HG03139 (cell line): ENCODE measurements around the gene HEBP1.

Experiments
- ATAC-seq: cut with Tn5 transposase; IDR thresholded peaks from one replicate; pipeline ENCODE4 v1.9.1; 2021; ENCODE audit not compliant: unreplicated experiment

The HEBP1 gene

DNA sequence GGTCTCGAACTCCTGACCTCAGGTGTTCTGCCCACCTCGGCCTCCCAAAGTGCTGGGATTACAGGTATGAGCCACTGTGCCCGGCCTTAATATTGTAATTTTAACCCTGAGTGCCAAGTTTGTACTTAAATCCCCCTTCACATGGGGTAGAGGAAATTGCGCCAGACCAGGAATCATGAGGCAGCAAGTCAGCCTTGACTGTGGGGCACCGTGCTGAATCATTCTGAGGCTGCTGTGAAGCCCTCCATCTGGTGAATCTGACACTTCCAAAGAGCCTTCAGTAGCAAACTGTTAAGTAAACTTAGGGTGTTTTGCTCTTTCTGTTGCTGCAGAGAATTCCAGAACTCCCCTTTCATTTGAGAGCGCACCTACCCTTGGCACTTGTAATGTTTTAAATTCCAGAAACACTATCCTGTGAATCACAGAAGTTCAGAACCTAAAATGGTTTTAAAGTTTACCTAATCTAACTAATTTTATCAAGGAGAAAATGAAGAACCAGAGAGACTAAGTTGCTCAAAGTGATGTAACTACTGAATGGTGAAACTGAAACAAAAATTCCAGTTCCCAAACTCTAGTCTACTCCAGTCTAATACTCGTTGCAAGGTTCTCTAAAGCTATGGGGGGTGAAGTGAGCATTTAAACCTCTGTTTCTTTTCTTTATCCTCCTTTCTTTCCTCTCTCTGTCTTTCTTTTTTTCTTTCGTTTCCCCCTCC, 7.5 kb downstream of the HEBP1 start:
- no peak for ATAC-seq

DNA sequence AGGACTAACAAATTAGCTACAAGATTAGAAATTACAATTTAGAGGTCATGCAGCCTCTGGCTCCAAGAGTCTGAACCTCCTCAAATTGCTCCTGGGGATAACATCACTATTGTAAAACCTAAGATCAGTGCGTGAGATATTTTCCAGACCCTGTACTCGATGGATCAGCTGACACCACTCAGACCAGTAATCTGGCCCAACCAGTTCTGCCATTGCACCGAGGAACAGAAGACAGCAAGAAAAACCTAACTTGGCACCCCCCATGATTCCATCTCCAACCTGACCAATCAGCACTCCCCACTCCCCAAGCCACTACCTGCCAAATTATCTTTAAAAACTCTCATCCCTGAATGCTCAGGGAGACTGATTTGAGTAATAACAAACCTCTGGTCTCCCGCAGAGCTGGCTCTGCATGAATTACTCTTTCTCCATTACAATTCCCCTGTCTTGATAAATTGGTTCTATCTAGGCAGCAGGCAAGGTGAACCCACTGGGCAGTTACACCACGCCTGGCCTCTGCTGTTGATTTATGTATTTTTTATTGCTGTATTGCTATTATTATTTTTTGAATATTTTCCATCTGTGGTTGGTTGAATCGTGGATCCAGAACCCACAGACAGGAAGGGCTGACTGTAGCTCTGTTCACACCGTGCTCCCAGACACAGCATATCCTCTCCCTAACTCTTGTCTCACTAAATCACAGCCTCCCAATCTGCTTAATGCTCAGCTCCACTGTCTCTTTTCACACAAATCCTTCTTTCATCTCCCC, 9.2 kb downstream of the HEBP1 start:
- ATAC-seq, result no peak

DNA sequence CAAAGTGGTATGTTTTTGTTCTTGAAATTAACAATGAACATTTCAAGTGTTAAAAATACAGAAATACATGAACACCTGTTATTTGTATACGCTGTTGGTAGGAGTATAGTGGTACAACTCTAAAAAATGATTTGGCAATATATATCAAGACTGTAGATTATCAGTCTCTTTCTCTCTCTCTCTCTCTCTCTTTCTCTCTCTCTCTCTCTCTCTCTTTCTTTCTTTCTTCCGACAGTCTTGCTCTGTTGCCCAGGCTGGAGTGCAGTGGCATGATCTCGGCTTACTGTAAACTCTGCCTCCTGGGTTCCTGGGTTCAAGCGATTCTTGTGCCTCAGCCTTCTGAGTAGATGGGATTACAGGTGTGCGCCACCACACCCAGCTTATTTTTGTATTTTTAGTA, 12.6 kb downstream of the HEBP1 start:
- no peak for ATAC-seq

DNA sequence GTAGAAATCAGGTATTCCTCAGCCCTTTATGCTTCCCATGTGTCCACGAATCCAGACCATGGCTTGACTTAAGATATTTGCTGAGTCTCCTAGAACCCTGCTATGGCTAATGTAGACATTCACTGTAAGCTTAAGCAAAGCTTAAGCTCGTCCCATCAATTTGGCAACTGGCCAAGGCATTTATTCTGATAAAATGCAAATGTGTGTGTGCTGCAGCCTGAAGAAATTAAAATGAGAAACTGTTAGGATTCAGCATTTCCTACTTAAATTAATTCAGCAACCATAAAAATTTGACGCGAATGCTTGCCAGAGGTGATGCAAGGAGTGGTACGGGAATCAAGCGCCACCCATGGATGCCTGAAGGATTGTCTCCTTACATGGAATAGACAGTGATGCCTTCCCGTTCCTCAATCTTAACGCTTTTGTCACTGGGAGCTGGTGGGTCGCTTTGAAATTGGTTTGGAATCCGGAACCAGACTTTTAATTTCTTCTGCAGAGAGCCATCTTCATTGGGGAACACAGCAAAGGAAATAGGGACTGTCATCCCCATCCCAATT, 13.2 kb downstream of the HEBP1 start:
- no peak for ATAC-seq

DNA sequence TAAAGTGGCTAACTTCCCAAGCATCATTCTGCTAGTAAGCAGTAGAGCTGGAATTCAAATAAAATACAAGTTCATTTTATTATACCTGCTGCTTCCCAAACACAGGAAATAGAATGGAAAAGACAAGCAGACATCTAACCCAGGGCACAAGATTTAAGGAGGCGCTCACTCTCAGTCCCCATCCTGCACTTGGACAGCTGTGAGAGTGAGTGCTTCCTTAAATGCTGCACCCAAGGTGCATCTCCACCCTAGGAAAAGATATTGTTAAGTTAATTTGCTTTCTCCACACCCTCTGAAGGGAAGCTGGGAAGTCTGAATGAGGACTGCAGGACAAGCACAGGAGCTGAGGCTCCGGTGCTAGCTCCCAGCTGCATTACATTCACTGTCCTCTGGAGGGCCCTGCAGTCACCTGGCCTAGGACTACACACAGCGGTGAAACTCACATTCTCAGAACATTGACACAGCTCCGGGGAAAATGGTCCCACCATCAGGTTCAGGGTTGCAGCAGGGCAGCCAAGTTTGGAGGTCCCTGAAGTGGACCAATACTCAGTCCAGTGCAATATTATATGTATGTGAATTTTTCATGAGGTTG, 14.2 kb downstream of the HEBP1 start:
- ATAC-seq, result no peak

DNA sequence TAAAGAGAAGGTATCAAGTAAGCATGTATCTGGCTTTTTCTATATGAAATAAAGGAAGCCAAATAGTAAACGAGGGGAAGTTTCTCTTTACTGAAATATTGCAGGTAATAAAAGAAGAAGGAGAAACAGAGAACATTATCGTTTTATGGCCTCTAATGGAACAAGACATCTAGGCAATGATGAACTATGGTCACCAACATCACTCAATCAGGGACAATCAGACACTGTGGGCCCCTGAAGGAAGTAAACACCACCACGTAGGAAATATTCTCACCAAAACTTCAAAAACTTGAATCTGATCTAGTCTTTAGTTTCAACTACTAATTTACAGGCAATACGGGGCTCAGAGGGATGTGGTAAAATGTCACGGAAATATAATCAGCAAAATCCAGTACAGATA, 15.9 kb downstream of the HEBP1 start:
- ATAC-seq, result no peak

DNA sequence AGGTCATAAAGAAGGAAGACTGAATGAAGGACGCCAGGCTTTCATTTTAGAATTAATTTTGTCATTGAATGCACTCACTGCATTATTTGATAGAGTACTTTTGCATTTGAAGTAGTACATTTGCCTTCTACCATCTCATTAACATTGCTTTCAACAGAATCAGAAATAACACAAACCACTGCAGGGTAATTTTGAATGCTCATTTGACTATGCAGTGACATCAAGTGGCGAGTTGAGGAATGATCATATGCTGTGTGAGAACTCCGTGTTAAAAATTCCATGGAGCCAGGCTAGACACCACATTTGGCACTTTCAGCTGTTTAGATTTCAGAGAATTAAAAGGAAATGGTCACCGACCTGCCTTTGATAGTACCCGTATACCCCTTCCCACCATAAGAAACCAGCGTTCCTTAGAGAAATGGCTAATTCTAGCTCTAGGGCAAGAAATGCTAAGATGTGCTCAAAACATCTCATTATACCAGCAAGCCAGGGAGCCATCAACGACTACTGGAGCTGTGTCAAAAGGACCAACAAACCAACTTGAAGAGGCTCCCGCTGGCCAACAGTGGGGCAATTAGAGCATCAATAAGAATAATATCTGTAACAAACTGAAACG, 16.5 kb downstream of the HEBP1 start:
- no peak for ATAC-seq

DNA sequence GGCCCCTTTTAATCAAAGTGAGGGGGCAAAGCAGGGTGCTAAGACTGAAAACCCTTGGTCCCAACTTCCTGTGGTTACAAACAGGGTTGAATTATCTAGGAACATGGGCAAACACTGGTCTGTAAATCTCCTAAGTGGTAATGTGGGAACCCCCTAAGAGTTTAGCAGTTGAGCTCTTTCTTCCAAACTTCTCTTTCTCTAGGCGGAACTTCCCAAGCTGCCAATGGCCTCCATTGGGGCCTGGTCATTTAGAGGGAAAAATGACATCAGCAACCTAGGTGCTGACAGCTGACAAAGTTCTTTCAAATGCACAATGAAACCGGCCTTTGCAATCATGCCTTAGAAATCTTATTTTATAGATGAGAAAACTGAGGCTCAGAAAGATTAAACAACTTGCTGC, 17.7 kb downstream of the HEBP1 start:
- ATAC-seq, result no peak

DNA sequence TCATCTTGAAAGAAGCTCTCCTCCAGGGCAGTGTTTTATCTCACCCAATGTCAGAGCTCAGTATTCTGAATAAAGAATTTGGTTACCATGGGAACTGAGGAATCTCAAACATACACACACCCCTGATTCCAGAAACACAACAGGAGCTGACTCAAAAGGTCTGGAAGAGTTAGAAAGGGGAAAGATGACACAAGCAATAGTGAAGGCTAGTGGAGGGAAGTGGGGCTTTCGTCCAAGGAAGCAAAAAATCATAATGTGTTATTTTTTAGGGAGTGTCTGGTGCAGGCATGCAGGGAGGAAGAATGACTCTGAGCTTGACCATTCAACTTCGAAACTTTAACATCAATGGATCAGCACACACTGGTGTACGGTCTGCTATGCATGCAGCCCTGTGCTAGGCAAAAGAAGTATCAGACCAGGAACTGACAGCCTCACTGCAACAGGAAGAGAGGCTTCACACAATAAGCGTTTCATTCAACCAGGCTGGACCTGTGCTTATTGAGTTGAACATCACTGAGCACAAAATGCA, 20.3 kb downstream of the HEBP1 start:
- ATAC-seq, result no peak

DNA sequence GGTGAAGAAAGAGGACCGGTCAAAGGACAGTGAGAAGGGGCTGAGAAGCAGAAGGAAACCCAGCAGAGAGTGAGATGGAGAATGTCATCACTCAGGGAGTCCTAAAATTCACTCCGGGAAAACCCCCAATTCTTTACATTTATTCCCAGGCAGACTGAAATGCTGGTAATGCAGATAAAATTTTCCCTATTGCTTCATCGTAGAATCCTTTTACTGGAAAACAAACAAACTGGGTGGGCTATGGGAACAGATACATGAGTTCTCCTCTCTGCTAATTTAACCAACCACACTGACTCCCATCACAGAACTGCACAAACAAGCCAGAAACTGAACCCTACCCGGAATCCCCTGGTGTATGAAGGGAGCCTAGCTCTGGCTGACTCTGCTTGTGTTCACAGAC, 20.9 kb downstream of the HEBP1 start:
- no peak for ATAC-seq

DNA sequence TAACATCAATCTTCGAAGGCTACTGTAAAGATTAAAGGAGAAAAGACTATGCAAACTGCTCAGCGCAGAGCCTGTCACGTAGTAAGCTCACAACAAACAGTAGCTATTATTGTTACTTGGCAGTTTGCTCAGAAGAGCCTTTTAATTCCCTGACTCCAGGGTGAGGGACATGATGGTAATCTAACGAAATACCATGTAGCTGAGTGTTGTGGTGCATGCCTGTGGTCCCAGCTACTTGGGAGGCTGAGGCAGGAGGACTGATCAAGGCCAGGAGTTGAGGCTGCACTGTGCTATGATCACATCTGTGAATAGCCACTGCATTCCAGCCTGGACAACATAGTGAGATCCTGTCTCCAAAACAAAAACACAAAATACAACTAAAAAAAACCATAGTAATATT, 22.8 kb downstream of the HEBP1 start:
- ATAC-seq, result no peak

DNA sequence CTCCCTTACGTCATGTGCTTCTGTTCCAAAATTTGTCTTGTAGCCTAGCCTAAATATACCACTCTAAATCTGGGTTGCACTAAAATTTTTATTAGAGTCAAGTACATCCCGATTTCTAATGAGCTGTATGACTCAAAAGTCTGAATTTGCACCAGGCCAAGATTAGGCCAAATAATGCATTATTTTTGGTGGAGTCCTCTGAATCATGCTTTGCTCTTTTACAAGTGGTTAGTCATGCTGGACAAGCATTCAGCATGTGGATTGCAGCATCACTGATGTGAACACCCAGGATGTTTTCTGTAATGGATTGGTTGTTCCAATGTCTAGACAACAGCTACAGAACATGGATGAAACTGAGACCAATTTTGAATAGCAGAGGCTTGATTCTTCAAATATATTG, 23.7 kb downstream of the HEBP1 start:
- ATAC-seq, result no peak

DNA sequence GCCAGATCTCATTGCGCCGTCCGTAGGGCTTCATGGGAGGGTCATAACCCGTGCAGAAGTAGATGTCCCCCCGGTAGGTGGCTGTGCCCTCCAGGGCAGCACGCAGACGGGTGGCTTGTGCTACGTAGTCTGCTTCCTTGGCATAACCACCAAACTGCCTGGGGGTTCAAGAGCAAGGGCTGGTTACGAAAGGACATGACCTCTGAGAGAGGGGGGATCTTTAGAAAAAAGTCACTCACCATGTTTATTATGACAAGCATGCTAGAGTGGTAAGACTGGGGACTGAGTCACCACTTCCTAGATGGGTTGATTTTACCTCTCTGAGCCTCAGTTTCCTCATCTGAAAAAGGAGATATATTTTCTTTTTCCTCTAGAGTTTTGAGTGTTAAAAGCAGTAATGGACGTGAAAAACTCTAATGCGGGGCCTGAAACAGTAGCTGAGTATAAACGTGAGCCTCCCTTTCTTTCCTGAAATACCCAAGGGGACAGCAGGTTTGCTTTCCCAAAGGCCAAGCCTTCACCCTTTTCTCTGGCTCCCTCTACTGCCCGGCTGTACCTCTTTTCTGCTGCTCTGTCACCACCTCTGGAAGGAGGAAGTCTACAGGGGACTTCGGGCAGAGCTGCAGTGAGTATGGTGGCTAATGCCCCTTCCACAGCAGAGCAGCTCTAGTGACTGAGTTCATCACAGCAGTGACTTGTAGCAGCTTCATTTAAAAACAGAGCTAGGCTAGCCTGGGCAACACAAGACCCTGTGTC, 24.6 kb downstream of the HEBP1 start:
- ATAC-seq, result no peak

DNA sequence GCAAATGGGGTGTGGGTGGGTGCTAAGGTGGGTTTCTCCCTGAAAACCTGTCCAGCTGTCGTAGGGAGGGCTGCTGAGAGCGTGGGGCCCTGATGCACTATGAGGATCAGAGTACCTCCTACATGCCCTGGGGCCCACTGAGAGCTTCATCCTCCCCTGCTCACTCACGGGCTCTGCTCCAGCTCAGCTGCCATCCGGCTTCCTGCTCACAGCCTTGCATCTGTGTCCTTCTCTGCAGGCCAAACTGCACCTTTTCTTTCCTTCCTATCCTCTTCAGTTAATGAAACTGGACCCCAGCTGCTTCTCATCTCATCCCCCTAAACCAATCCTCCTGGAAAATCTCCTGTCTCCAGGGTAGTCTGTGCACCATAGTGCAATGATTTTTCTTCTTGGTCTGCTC, 25.9 kb downstream of the HEBP1 start:
- ATAC-seq, result no peak

DNA sequence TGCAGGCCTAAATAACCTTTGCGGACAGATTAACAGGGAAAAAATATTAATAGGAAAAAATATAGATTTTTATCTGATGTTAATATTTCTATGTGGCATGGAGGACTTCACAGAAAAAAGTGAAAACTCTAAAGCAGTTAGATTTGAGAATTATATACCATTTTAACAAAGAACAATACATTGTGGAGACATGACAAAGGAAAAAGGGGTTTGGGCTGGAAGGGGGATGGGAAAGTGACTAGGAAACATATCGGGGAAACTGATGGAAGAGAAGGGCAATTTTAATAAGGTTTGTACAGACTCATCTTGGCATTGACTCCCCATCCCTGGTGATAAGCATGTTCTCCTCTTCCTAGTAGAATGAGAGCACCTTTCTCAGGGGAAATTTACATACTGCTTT, 27.0 kb downstream of the HEBP1 start:
- ATAC-seq, result no peak

DNA sequence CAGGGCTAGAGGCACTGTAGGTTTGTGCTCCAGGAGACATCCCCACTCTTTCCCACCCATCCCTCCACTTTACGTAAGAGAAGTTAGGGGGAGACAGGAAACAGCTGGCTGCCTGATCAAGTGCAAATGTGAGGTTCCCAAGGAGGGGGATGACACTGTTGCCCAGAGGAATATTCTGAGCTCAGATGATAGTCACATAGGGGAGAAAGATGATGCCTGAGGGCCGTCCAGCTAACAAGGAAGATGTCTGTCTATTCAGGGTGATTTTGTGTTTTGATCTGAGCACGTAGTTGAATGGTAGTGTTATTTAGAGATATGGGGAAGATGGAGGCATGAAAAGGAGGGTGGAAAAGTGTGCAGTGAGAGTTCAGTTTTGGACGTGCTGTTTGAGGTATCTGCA, 34.2 kb downstream of the HEBP1 start:
- no peak for ATAC-seq

DNA sequence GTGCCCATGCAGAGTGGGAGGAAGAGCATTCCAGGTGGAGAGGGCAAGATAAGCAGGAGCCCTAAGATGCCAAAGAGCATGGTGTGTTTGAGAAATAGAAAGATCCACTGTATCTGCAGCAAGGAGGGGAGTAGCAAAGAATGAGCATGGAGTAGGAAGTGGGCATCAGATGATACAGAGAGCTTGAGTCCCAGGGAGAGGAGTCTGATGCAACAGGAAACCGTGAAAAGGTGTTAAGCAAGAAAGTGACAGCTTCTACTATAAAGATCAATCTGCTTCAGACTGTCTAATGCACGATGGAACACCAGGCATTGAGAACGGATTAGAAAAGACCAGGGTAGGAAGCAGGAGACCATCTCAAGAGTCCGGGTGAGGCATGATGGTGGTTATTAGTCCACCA, 35.8 kb downstream of the HEBP1 start:
- no peak for ATAC-seq

DNA sequence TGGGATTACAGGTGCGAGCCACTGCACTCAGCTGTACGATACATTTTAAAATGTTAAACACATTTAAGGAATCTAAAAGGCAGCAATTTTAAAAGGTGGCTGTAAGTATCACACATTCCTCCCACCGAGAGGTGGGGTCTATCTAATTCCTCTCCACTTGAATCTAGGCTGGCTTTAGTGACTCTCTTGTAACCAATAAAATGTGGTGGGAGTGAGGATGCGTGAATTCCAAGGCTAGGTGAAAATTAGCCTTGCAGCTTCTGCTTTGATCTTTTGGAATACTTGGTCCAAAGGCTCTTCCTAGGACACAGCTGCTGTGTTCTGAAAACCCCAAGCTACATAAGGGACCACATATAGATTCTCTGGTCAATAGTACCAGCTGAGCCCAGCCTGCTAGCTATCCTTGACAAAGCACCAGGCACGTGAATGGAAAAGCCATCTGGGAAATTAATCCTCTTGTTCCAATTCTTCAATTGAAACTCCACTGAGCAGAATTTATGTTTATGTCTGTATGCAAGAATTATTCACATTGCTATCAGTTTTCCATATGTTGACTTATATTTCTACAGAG, 39.3 kb downstream of the HEBP1 start:
- ATAC-seq, result no peak

DNA sequence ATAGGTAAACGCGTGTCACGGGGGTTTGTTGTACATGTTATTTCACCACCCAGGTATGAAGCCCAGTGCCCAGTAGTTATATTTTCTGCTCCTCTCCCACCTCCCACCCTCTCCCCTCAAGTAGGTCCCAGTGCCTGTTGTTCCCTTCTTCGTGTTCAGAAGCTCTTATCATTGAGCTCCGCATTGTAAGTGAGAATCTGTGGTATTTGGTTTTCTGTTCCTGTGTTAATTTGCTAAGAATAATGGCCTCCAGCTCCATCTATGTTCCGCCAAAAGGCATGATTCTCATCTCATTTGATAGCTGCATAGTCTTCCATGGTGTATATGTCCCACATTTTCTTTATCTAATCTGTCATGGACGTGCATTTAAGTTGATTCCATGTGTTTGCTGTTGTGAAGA, 41.2 kb downstream of the HEBP1 start:
- no peak for ATAC-seq

DNA sequence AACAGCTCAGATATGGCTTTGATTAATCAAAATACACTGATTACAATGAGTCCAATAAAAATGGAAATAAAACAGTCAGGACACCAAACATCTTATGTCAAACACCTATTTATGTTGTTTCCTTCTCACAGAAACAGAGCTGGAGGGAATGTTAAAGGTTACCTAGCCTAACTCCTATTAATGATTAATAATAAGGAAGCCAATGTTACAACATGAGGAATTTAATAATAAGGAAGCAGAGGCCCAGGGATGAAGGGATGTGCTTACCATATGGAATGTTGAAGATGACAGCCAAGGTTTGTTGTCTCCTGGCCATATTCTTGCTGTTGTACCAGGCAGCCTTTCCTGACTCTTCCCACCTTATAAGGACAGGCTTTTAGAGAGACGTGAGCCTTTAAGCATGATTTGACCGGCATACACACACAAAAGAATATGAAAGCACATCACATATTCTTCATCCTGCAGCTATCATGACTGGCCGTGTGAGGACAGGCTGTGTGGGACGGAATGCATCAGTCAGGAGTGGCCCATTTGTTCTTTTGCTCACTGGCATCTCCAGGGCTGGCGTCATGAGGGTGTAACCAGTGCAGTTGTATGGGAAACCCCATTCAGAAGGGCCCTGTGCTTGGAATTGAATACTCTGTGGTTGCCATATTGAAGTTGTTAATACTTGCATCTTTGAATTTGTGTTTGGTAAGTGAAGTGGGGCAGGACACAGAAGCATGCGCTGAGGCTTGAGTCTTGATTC, 45.0 kb downstream of the HEBP1 start:
- ATAC-seq, result no peak
